Tibial artery (tissue), 4 donors: ENCODE results near the gene POFUT2.
A peak's percentile ranks its signal among the peaks of the same experiment; 100 is the strongest.

Experiments
- DNase-seq, 2 donors: peaks; one replicate each; pipeline ENCODE4 v3.0.0-alpha.2; 2019
- H3K27ac ChIP-seq, 2 donors: fragments of 200-600 bp; sonication (generic) in 1 of 2; 1 replicate in 1 of 2; 2 replicates in 1 of 2; pipeline ENCODE4 v1.5.1; 2018 to 2019; ENCODE audit warnings: mild to moderate bottlenecking in 1 of 2
- H3K27me3 ChIP-seq, 2 donors: fragments of 200-600 bp; sonication (generic) in 1 of 2; one replicate each; pipeline versions ENCODE4 v1.5.1 to v1.6.0; 2016 to 2019
- H3K36me3 ChIP-seq, 3 donors: fragments of 200-600 bp; sonication (generic) in 2 of 3; one replicate each; pipeline ENCODE4 v1.5.1; 2016 to 2019; ENCODE audit warnings: mild to moderate bottlenecking in 2 of 3
- H3K4me1 ChIP-seq, 4 donors: fragments of 200-600 bp; sonication (generic) in 2 of 4; 1 replicate in 3 of 4; 2 replicates in 1 of 4; pipeline ENCODE4 v1.5.1; 2016 to 2019
- H3K4me3 ChIP-seq, 2 donors: fragments of 200-600 bp; sonication (generic) in 1 of 2; 1 replicate in 1 of 2; 2 replicates in 1 of 2; pipeline ENCODE4 v1.5.1; 2018 to 2019; ENCODE audit warnings: mild to moderate bottlenecking in 2 of 2
- H3K9me3 ChIP-seq, 3 donors: fragments of 200-600 bp; sonication (generic) in 1 of 3; one replicate each; pipeline ENCODE4 v1.5.1; 2016 to 2019
- intact Hi-C: fragments of 100-400 bp; cut with DNase I; formaldehyde crosslinking; loops from one replicate; pipeline ENCODE4 v1.15.0; 2023; ENCODE audit warnings: low total_unique reads
- TF ChIP-seq, protein P1 (sequence below), 2 experiments: fragments of 200-600 bp in 1 of 2; fragments of 450-650 bp in 1 of 2; IDR thresholded peaks; one replicate each; pipeline ENCODE4 v1.5.1; 2017 to 2019; ENCODE audit warnings: antibody characterized with exemption in 2 of 2, mild to moderate bottlenecking in 1 of 2, moderate library complexity in 1 of 2

Gene POFUT2

DNA sequence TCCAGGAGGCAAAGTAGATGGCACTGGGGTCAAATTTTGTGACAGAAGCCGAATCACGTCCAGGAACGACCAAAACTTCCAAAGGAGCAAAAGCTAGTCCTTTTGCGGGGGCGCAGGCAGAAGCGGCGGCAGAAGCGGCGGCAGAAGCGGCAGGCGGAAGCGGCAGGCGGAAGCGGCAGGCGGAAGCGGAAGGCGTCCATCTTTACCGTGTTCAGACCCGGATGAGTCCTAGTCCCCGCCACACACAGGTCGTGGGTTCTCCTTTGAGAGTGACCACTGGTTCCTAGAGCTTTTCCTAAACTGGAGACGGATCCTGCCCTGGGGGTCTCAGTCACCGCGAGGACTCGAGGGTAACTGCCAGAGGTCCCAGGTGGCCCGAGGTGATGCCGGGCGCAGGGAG, 53.6 kb downstream of the POFUT2 start:
- TF ChIP-seq, protein P1, sequence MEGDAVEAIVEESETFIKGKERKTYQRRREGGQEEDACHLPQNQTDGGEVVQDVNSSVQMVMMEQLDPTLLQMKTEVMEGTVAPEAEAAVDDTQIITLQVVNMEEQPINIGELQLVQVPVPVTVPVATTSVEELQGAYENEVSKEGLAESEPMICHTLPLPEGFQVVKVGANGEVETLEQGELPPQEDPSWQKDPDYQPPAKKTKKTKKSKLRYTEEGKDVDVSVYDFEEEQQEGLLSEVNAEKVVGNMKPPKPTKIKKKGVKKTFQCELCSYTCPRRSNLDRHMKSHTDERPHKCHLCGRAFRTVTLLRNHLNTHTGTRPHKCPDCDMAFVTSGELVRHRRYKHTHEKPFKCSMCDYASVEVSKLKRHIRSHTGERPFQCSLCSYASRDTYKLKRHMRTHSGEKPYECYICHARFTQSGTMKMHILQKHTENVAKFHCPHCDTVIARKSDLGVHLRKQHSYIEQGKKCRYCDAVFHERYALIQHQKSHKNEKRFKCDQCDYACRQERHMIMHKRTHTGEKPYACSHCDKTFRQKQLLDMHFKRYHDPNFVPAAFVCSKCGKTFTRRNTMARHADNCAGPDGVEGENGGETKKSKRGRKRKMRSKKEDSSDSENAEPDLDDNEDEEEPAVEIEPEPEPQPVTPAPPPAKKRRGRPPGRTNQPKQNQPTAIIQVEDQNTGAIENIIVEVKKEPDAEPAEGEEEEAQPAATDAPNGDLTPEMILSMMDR (IDR thresholded peaks at IDR 0.05), result no peak
- peak in 1 of 2 donors; percentile 35 for DNase-seq
- no peaks in the 10 kb centered on the region for H3K36me3 ChIP-seq
- no peak overlapping the region for H3K4me3 ChIP-seq
- intact Hi-C loops, result loop anchor here (10.0 kb wide), 1 partner anchor 69 kb away; no protein-coding TSS in a partner anchor
- no peak overlapping the region for H3K27ac ChIP-seq
- peaks cover 0 to 12% of the 10 kb centered on the region in 2 donors for H3K27me3 ChIP-seq
- no peaks in the 10 kb centered on the region for H3K9me3 ChIP-seq
- H3K4me1 ChIP-seq, result no peaks in the 10 kb centered on the region

DNA sequence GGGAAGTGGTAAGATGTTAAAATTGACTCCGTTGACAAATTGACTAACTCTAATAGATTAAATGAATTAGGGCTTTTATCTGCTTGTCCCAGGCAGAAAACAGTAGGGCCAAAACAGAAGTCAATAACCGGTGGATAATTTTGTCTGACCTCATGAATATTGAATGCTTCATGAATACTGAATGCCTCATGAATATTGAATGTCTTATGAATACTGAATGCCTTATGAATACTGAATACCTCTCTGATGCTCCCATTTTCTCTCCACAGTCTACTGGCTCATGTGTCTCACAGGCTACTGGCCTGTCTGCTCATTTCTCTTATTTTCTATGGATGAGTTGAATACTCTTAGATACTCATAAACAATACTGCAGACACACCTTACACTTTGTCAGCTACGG, 56.0 kb downstream of the POFUT2 start:
- Histone ChIP-seq H3K4me3 (no peak overlapping the region), H3K9me3 (no peaks in the 10 kb centered on the region), H3K36me3 (no peaks in the 10 kb centered on the region), H3K27me3 (peaks cover 0 to 12% of the 10 kb centered on the region in 2 donors), H3K27ac (no peak overlapping the region), H3K4me1 (peaks cover 0 to 11% (median 4%) of the 10 kb centered on the region in 4 donors)
- no peak for DNase-seq
- intact Hi-C loops, result loop anchor here (10.0 kb wide), 1 partner anchor 67 kb away; no protein-coding TSS in a partner anchor
- TF ChIP-seq, protein P1 (IDR thresholded peaks at IDR 0.05), result no peak

DNA sequence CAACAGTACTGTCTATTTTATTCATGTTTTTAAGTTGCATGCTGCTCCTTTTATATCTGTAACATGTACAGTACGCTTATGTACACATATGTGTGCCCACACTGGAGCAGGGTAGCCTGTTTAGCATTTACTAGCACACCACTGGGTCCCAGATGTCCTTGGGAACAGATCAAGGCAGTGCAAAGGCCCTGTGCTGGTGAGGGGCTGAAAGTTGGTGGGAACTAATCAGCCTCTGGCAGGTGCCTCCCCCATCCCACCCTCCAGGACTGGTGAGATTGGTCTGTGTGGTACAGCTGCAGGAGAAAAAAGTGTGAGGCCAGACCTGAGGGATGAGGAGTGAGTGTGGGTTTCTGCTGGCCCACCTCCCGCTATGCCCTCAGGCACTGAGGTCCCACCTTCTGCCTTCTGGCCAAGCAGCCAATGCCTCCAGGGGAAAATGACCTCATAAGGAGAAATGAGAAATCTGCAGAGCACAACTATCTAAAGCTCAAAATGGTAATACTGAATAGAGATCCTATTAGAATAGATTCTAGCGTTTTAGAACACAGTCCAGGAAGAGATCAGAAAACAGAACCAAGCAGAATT, 58.9 kb downstream of the POFUT2 start:
- intact Hi-C loops, result loop anchor here (10.0 kb wide), 1 partner anchor 46 kb away; no protein-coding TSS in a partner anchor
- Histone ChIP-seq H3K4me3 (no peak overlapping the region), H3K27me3 (no peaks in the 10 kb centered on the region), H3K4me1 (peaks cover 0 to 11% (median 4%) of the 10 kb centered on the region in 4 donors), H3K36me3 (peaks cover 1 to 18% (median 7%) of the 10 kb centered on the region in 3 donors), H3K27ac (no peak overlapping the region), H3K9me3 (no peaks in the 10 kb centered on the region)
- TF ChIP-seq, protein P1 (IDR thresholded peaks at IDR 0.05), result no peak
- no peak for DNase-seq

DNA sequence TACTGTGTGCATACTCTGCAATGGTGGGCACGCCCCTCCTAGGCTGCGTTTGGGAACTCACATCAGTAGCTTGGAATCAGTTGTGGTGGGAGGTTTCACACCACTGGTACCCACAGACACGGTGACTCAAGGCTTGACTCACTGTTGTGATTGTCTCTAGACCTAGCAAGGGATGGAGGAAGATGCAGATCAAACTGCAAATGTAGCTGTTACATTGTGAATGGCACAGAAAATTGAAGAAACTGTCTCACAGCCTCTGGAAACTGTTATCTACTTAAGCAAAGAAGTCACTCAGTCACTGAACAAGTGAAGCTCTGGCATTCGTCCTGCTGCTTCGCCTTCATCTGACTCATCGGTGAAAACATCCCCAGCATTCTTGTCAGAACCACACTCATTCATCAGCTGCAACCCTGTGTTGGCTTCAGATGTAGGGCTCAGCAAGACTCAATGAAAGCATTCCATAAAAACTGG, 59.5 kb downstream of the POFUT2 start:
- Histone ChIP-seq H3K27ac (no peak overlapping the region), H3K4me3 (no peak overlapping the region), H3K36me3 (peaks cover 7 to 24% (median 13%) of the 10 kb centered on the region in 3 donors), H3K27me3 (no peaks in the 10 kb centered on the region), H3K4me1 (peaks cover 0 to 11% (median 4%) of the 10 kb centered on the region in 4 donors), H3K9me3 (no peaks in the 10 kb centered on the region)
- DNase-seq, result peak in 1 of 2 donors; percentile 71
- TF ChIP-seq, protein P1 (IDR thresholded peaks at IDR 0.05), result no peak
- intact Hi-C loops, result loop anchor here (10.0 kb wide), 1 partner anchor 47 kb away; no protein-coding TSS in a partner anchor

DNA sequence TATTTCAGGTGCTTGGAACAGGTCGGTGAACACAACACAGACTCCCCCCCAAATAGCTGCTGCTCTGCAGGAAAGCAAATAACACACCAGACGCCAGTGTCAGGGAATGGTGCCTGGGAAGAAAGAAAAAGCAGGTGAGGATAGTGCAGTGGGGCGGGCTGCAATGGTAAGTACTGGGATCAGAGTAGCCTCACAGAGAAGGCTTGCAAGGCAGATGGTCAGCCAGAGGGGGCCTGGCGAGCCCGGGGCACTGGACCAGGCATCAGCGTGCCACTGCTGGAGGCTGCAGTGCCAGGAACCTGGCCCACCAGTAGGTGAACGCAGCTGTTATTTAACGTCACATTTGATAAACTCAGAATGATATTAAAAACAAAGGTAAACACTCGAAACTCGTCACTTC, 60.0 kb downstream of the POFUT2 start:
- H3K36me3 ChIP-seq, result peaks cover 12 to 28% (median 17%) of the 10 kb centered on the region in 3 donors
- no peak for DNase-seq
- intact Hi-C loops, result loop anchor here (10.0 kb wide), 1 partner anchor 47 kb away; no protein-coding TSS in a partner anchor
- H3K27me3 ChIP-seq, result no peaks in the 10 kb centered on the region
- H3K27ac ChIP-seq, result no peak overlapping the region
- no peaks in the 10 kb centered on the region for H3K9me3 ChIP-seq
- TF ChIP-seq, protein P1 (IDR thresholded peaks at IDR 0.05), result no peak
- peaks cover 0 to 11% (median 4%) of the 10 kb centered on the region in 4 donors for H3K4me1 ChIP-seq
- no peak overlapping the region for H3K4me3 ChIP-seq
